Loucy (cell line): Measurements from ENCODE around the gene TET1.
A peak's percentile ranks its signal among the peaks of the same experiment; 100 is the strongest.
"Not testable (repeated sequence)": the region's sequence is repeated elsewhere in the genome, so short reads cannot be mapped to it uniquely, and the experiment has no call there.

ENCODE experiments used
- H2AFZ ChIP-seq: fragments of 200-600 bp; sonication (generic); 2 replicates; pipeline ENCODE4 v1.6.0; 2016; ENCODE audit warnings: antibody characterized with exemption, mild to moderate bottlenecking, low read length, moderate library complexity
- H3F3A ChIP-seq: fragments of 200-600 bp; 2 replicates; pipeline ENCODE4 v1.6.0; 2016; ENCODE audit warnings: antibody characterized with exemption, low read depth, mild to moderate bottlenecking
- H3K27me3 ChIP-seq: fragments of 200-600 bp; sonication (generic); 2 replicates; pipeline ENCODE4 v1.6.1; 2014; ENCODE audit warnings: low read length, mild to moderate bottlenecking; ENCODE audit not compliant: insufficient read depth, poor library complexity, severe bottlenecking
- H3K36me3 ChIP-seq: fragments of 200-600 bp; sonication (generic); 2 replicates; pipeline ENCODE4 v1.6.1; 2016; ENCODE audit warnings: low read length; ENCODE audit not compliant: insufficient read depth
- H3K4me1 ChIP-seq: fragments of 200-600 bp; sonication (generic); 2 replicates; pipeline ENCODE4 v1.5.1; 2014; ENCODE audit warnings: low read length, mild to moderate bottlenecking; ENCODE audit not compliant: insufficient read depth, poor library complexity, severe bottlenecking
- H3K4me2 ChIP-seq: fragments of 200-600 bp; sonication (generic); 2 replicates; pipeline ENCODE4 v1.6.0; 2014; ENCODE audit warnings: antibody characterized with exemption, low read length, low read depth, mild to moderate bottlenecking; ENCODE audit not compliant: poor library complexity, severe bottlenecking
- H3K4me3 ChIP-seq: fragments of 200-600 bp; sonication (generic); 2 replicates; pipeline ENCODE4 v1.5.1; 2014; ENCODE audit warnings: low read length, mild to moderate bottlenecking, mixed read lengths; ENCODE audit not compliant: poor library complexity, severe bottlenecking
- H3K79me2 ChIP-seq: fragments of 200-600 bp; sonication (generic); 2 replicates; pipeline ENCODE4 v1.6.1; 2014; ENCODE audit warnings: low read length; ENCODE audit not compliant: insufficient read depth
- H3K9ac ChIP-seq: fragments of 200-600 bp; sonication (generic); 2 replicates; pipeline ENCODE4 v1.6.0; 2014; ENCODE audit warnings: mild to moderate bottlenecking, low read depth, low read length, moderate library complexity; ENCODE audit not compliant: poor library complexity, severe bottlenecking
- H3K9me2 ChIP-seq: fragments of 200-600 bp; sonication (generic); replicated peaks from 2 replicates; pipeline ENCODE4 v1.6.1; 2016; ENCODE audit warnings: low read depth, low read length, mixed read lengths
- H3K9me3 ChIP-seq: fragments of 200-600 bp; sonication (generic); 2 replicates; pipeline ENCODE4 v1.6.1; 2014; ENCODE audit warnings: mild to moderate bottlenecking, antibody characterized with exemption, low read length, low read depth; ENCODE audit not compliant: insufficient read depth
- H4K20me1 ChIP-seq: fragments of 200-600 bp; sonication (generic); 2 replicates; pipeline ENCODE4 v1.6.0; 2014; ENCODE audit warnings: antibody characterized with exemption, low read length, mild to moderate bottlenecking; ENCODE audit not compliant: insufficient read depth, poor library complexity, severe bottlenecking
- EZH2phosphoT487 ChIP-seq: fragments of 200-600 bp; IDR thresholded peaks from 2 replicates; pipeline ENCODE4 v1.6.1; 2018; ENCODE audit warnings: antibody characterized with exemption, mild to moderate bottlenecking, moderate library complexity, borderline replicate concordance
- TF ChIP-seq, protein P1 (sequence below): fragments of 200-600 bp; sonication (generic); conservative IDR thresholded peaks from 2 replicates; pipeline ENCODE4 v1.5.1; 2014; ENCODE audit warnings: mild to moderate bottlenecking, antibody characterized with exemption, low read length

Gene TET1

GRCh38 chr10:68560186-68560942 lies at the start of gene TET1:
TSS of gene TET1 (plus strand) at chr10:68560337. CDS start at chr10:68572339, 12,002 bp downstream.
- peaks cover 4% of the 10 kb centered on the region; the same call in 1 of the 2 replicates for H3F3A ChIP-seq
- H3K4me2 ChIP-seq = peak within 1 kb of the TSS; percentile 81
- H3K79me2 ChIP-seq = peaks cover 6% of the 10 kb centered on the region; the same call in 1 of the 2 replicates
- H3K4me3 ChIP-seq = peak within 1 kb of the TSS; percentile 87
- H4K20me1 ChIP-seq = peaks cover 8% of the 10 kb centered on the region
- peaks cover 29% of the 10 kb centered on the region for H3K4me1 ChIP-seq
- H3K9me3 ChIP-seq = no peaks in the 10 kb centered on the region
- TF ChIP-seq, protein P1, sequence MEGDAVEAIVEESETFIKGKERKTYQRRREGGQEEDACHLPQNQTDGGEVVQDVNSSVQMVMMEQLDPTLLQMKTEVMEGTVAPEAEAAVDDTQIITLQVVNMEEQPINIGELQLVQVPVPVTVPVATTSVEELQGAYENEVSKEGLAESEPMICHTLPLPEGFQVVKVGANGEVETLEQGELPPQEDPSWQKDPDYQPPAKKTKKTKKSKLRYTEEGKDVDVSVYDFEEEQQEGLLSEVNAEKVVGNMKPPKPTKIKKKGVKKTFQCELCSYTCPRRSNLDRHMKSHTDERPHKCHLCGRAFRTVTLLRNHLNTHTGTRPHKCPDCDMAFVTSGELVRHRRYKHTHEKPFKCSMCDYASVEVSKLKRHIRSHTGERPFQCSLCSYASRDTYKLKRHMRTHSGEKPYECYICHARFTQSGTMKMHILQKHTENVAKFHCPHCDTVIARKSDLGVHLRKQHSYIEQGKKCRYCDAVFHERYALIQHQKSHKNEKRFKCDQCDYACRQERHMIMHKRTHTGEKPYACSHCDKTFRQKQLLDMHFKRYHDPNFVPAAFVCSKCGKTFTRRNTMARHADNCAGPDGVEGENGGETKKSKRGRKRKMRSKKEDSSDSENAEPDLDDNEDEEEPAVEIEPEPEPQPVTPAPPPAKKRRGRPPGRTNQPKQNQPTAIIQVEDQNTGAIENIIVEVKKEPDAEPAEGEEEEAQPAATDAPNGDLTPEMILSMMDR = no peak
- TF ChIP-seq EZH2phosphoT487 = no peak
- peaks cover 28% of the 10 kb centered on the region for H3K27me3 ChIP-seq
- no peaks in the 10 kb centered on the region for H3K36me3 ChIP-seq
- peak within 1 kb of the TSS; percentile 95 for H2AFZ ChIP-seq
- peak within 1 kb of the TSS; percentile 77 for H3K9ac ChIP-seq
- no peaks in the 10 kb centered on the region for H3K9me2 ChIP-seq

GRCh38 chr10:68516216-68516615 lies 43.9 kb upstream of the TET1 start:
- not testable (repeated sequence) for H2AFZ ChIP-seq, H3K4me3 ChIP-seq, H3K9me3 ChIP-seq, H3F3A ChIP-seq, H3K9ac ChIP-seq, H3K79me2 ChIP-seq, H3K9me2 ChIP-seq, H3K36me3 ChIP-seq, H4K20me1 ChIP-seq, H3K27me3 ChIP-seq, H3K4me1 ChIP-seq, H3K4me2 ChIP-seq

GRCh38 chr10:68516766-68517165 lies 43.4 kb upstream of the TET1 start:
- Histone ChIP-seq H3K4me2 (no peak overlapping the region), H3K9me3 (no peaks in the 10 kb centered on the region), H3K4me3 (no peak overlapping the region), H3K79me2 (no peaks in the 10 kb centered on the region), H3K36me3 (no peaks in the 10 kb centered on the region), H3K9ac (no peak overlapping the region), H4K20me1 (peaks cover 3% of the 10 kb centered on the region), H3F3A (no peaks in the 10 kb centered on the region), H3K9me2 (no peaks in the 10 kb centered on the region), H3K27me3 (no peaks in the 10 kb centered on the region), H2AFZ (no peak overlapping the region), H3K4me1 (no peaks in the 10 kb centered on the region)
- TF ChIP-seq, protein P1 = no peak
- no peak for TF ChIP-seq EZH2phosphoT487

DNA sequence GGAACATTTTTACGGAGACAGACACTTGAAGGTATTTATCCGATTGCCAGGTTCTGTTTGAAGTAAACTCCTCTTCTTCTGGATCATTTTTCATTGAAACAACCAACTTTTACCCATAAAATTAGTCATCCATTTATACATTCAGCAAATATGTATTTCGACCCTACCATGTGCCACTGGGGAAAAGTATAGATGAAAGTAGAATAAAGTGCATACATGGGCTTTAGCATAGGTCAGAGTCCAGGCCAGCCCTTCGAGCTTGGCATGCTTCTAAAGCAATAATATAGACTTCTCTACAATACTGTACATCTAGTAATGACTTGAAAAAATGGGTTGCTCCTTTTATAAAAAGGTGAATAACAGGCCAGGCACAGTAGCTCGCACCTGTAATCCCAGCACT lies 42.9 kb upstream of the TET1 start:
- no peaks in the 10 kb centered on the region for H3K36me3 ChIP-seq
- no peak overlapping the region for H3K9ac ChIP-seq
- TF ChIP-seq EZH2phosphoT487 = no peak
- TF ChIP-seq, protein P1 = no peak
- no peaks in the 10 kb centered on the region for H3K9me3 ChIP-seq
- no peaks in the 10 kb centered on the region for H3F3A ChIP-seq
- H3K4me2 ChIP-seq = no peak overlapping the region
- H3K27me3 ChIP-seq = no peaks in the 10 kb centered on the region
- H3K4me3 ChIP-seq = no peak overlapping the region
- H3K9me2 ChIP-seq = no peaks in the 10 kb centered on the region
- H3K4me1 ChIP-seq = no peaks in the 10 kb centered on the region
- no peak overlapping the region for H2AFZ ChIP-seq
- H4K20me1 ChIP-seq = peaks cover 3% of the 10 kb centered on the region
- no peaks in the 10 kb centered on the region for H3K79me2 ChIP-seq

DNA sequence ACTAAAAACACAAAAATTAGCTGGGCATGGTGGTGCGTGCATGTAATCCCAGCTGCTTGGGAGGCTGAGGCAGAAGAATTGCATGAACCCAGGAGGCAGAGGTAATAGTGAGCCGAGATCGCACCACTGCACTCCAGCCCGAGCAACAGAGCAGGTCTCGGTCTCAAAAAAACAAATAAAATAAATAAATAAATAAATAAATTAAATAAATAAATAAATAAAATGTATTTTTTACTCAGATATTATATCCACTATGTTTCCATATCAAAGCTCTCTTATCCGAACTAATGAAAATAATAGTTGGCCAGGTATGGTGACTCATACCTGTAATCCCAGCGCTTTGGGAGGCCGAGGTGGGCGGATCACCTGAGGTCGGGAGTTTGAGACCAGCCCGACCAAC lies 41.5 kb upstream of the TET1 start:
- not testable (repeated sequence) for H3K9me3 ChIP-seq, H3K79me2 ChIP-seq, H2AFZ ChIP-seq, H3K27me3 ChIP-seq, H3K4me3 ChIP-seq, H3F3A ChIP-seq, H3K36me3 ChIP-seq, H4K20me1 ChIP-seq, H3K9me2 ChIP-seq, H3K4me2 ChIP-seq, H3K9ac ChIP-seq, H3K4me1 ChIP-seq
